ENCODE measurements around the gene NDUFV2.
"Not testable (repeated sequence)": the region's sequence is repeated elsewhere in the genome, so short reads cannot be mapped to it uniquely, and the experiment has no call there.

Gene NDUFV2

GRCh38 chr18:9157806-9158205 lies 55.3 kb downstream of the NDUFV2 start:
- DNase-seq: no peak

GRCh38 chr18:9160014-9160413 lies 57.5 kb downstream of the NDUFV2 start:
- no peak for DNase-seq

- DNase-seq: not testable (repeated sequence)
These were observed 60.2 kb downstream of the NDUFV2 start for GRCh38 chr18:9162663-9163062.

- DNase-seq: not testable (repeated sequence)
These were observed 61.6 kb downstream of the NDUFV2 start for GRCh38 chr18:9164149-9164548.

GRCh38 chr18:9165883-9166282 lies 63.4 kb downstream of the NDUFV2 start:
- not testable (repeated sequence) for DNase-seq

GRCh38 chr18:9169515-9169914 lies 67.0 kb downstream of the NDUFV2 start:
- DNase-seq: not testable (repeated sequence)

GRCh38 chr18:9171919-9172318 lies 69.4 kb downstream of the NDUFV2 start:
- not testable (repeated sequence) for DNase-seq

- no peak for DNase-seq
These were observed 70.1 kb downstream of the NDUFV2 start for GRCh38 chr18:9172506-9173127.

- DNase-seq: no peak
These were observed 71.3 kb downstream of the NDUFV2 start for GRCh38 chr18:9173770-9174233.

GRCh38 chr18:9174302-9174701 lies 71.8 kb downstream of the NDUFV2 start:
- DNase-seq: no peak

- no peak for DNase-seq
These were observed 72.6 kb downstream of the NDUFV2 start for GRCh38 chr18:9175115-9175514.

GRCh38 chr18:9177031-9177430 lies 74.5 kb downstream of the NDUFV2 start:
- no peak for DNase-seq

- no peak for DNase-seq
These were observed 75.0 kb downstream of the NDUFV2 start for GRCh38 chr18:9177466-9177865.

GRCh38 chr18:9178557-9178956 lies 76.1 kb downstream of the NDUFV2 start:
- DNase-seq: no peak

GRCh38 chr18:9181275-9181674 lies 78.8 kb downstream of the NDUFV2 start:
- DNase-seq: no peak

- no peak for DNase-seq
These were observed 80.4 kb downstream of the NDUFV2 start for GRCh38 chr18:9182852-9183399.

All from stimulated activated naive CD4-positive, alpha-beta T cell (primary cell).